Measurements from ENCODE around the gene PDIK1L. TPM values are rescaled to one million over a fixed set of nuclear protein-coding genes. Genes with fewer than 3 reads are reported as not detected.

PDIK1L gene
- total RNA-seq, 2 experiments from 2014 or later: 12.9 to 17.2 TPM

DNA sequence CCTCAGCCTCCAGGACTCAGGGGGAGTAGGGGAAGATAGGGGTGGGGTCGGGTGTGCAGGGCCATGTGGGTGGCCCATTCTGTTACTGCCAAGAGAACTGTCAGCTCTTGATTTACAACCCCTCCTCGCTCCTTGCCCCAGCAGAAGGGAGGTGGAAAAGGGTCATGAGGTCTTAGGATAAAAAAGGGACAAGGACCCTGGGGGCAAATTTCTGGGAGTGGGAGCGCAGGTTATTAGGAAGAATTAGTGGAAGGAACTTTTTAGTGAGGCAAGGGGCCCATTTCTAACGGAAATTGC, 48.1 kb downstream of the PDIK1L start:
- DNase-seq (ENCODE audit: low spot score): no peak
- no peak overlapping the region for H3K27ac ChIP-seq (ENCODE audit: low read depth, low read length, poor library complexity, severe bottlenecking)
- CTCF ChIA-PET (ENCODE audit: unreplicated experiment): no interaction called here
- no peak overlapping the region for H3K4me2 ChIP-seq (ENCODE audit: low read length)
- H3K9me3 ChIP-seq (ENCODE audit: low read length): no peaks in the 10 kb centered on the region
- H4K20me1 ChIP-seq (ENCODE audit: insufficient read depth, low read length): no peaks in the 10 kb centered on the region
- H3K4me1 ChIP-seq (ENCODE audit: insufficient read depth, low read length, poor library complexity, severe bottlenecking): peaks cover 11% of the 10 kb centered on the region
- H3K4me3 ChIP-seq (ENCODE audit: low read depth, low read length, poor library complexity, severe bottlenecking): no peak overlapping the region
- no peak overlapping the region for H2AFZ ChIP-seq (ENCODE audit: low read length)
- POLR2A ChIA-PET: no interaction called here
- no TSS peak for BruUV-seq (replicated peaks)
- TF ChIP-seq, protein P1, sequence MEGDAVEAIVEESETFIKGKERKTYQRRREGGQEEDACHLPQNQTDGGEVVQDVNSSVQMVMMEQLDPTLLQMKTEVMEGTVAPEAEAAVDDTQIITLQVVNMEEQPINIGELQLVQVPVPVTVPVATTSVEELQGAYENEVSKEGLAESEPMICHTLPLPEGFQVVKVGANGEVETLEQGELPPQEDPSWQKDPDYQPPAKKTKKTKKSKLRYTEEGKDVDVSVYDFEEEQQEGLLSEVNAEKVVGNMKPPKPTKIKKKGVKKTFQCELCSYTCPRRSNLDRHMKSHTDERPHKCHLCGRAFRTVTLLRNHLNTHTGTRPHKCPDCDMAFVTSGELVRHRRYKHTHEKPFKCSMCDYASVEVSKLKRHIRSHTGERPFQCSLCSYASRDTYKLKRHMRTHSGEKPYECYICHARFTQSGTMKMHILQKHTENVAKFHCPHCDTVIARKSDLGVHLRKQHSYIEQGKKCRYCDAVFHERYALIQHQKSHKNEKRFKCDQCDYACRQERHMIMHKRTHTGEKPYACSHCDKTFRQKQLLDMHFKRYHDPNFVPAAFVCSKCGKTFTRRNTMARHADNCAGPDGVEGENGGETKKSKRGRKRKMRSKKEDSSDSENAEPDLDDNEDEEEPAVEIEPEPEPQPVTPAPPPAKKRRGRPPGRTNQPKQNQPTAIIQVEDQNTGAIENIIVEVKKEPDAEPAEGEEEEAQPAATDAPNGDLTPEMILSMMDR (conservative IDR thresholded peaks at IDR 0.05; ENCODE audit: low read length): no peak
- no peak for TF ChIP-seq EZH2phosphoT487 (IDR thresholded peaks at IDR 0.05; ENCODE audit: borderline replicate concordance, low read depth, low read length)
- H3K9me2 ChIP-seq (ENCODE audit: insufficient read depth, low read length): no peaks in the 10 kb centered on the region
- no peaks in the 10 kb centered on the region for H3K79me2 ChIP-seq (ENCODE audit: insufficient read depth, low read depth, low read length)
- intact Hi-C loops (cut with micrococcal nuclease; ENCODE audit: unreplicated experiment): no loop called here
- H3K36me3 ChIP-seq (ENCODE audit: insufficient read depth, low read length): no peaks in the 10 kb centered on the region

DNA sequence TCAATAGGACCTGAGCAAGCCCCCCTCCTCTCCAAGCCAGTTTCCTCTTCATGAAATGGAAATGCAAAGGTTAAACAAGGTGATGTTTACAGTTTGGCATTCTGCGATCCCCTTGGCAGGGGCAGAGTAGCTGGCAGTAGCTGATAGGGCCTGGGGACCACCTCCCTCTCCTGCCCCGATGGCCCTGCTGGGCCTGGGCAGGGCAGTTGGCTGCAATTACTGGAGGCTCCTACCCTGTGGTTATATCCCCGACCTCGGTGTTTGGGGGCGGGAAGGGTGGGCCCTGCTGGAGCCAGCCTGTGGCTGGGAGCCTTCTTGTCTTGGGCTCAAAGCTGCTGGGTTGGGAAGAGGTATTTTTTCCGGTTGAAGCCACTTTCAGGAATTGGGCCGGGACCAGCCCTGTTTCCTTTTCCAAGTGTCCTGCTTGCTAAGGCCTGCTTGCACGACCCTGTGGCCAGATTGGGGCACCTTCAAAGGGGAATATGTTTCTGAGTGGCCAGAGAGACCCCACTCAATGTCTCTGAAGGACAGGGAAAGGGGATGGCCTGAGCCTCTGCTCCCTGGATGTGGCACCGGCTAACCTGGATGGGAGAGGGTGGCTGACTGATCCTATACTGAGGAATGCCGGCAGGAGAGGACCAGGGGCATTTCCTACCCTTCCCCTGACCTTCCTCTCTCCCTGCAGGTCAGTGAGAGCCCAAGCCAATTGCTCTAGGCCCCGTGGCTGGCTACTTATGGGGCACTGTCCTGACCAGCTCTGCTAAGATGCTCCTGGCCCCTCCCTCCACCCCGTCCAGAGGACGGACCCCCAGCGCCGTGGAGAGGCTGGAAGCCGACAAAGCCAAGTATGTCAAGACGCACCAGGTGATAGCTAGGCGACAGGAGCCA, 49.1 kb downstream of the PDIK1L start:
- Histone ChIP-seq H3K9me3 (ENCODE audit: low read length) (no peaks in the 10 kb centered on the region), H3K4me2 (ENCODE audit: low read length) (no peak overlapping the region), H3K9me2 (ENCODE audit: insufficient read depth, low read length) (no peaks in the 10 kb centered on the region), H3K4me1 (ENCODE audit: insufficient read depth, low read length, poor library complexity, severe bottlenecking) (peaks cover 11% of the 10 kb centered on the region), H3K4me3 (ENCODE audit: low read depth, low read length, poor library complexity, severe bottlenecking) (no peak overlapping the region), H4K20me1 (ENCODE audit: insufficient read depth, low read length) (no peaks in the 10 kb centered on the region), H3K27ac (ENCODE audit: low read depth, low read length, poor library complexity, severe bottlenecking) (no peak overlapping the region), H3K36me3 (ENCODE audit: insufficient read depth, low read length) (no peaks in the 10 kb centered on the region), H2AFZ (ENCODE audit: low read length) (no peak overlapping the region), H3K79me2 (ENCODE audit: insufficient read depth, low read depth, low read length) (no peaks in the 10 kb centered on the region)
- POLR2A ChIA-PET: no interaction called here
- BruUV-seq (replicated peaks): no TSS peak
- TF ChIP-seq, protein P1 (conservative IDR thresholded peaks at IDR 0.05; ENCODE audit: low read length): no peak
- no peak for TF ChIP-seq EZH2phosphoT487 (IDR thresholded peaks at IDR 0.05; ENCODE audit: borderline replicate concordance, low read depth, low read length)
- intact Hi-C loops (cut with micrococcal nuclease; ENCODE audit: unreplicated experiment): no loop called here
- CTCF ChIA-PET (ENCODE audit: unreplicated experiment): no interaction called here
- DNase-seq (ENCODE audit: low spot score): no peak

DNA sequence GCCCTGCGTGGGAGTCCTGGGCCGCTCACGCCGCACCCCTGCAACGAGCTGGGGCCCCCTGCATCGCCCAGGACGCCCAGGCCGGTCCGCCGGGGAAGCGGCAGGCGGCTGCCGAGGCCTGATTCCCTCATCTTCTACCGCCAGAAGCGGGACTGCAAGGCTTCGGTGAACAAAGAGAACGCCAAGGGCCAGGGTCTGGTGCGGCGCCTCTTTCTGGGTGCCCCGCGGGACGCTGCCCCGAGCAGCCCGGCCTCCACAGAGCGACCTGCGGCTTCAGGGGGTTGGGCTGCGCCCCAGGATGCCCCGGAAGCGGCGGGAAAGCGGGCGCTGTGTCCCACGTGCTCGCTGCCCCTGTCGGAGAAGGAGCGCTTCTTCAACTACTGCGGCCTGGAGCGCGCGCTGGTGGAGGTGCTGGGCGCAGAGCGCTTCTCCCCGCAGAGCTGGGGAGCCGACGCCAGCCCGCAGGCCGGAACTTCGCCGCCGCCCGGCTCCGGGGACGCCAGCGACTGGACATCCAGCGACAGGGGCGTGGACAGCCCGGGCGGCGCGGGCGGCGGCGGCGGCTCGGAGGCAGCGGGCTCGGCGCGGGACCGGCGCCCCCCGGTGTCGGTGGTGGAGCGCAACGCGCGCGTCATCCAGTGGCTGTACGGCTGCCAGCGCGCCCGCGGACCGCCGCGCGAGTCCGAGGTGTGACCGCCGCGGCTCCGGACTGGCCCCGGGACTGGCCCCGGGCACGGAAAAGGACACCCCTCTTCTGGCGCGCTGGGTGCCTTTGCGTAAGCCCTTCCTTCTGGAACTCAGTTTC, 50.0 kb downstream of the PDIK1L start:
- no peak overlapping the region for H2AFZ ChIP-seq (ENCODE audit: low read length)
- no peak for TF ChIP-seq EZH2phosphoT487 (IDR thresholded peaks at IDR 0.05; ENCODE audit: borderline replicate concordance, low read depth, low read length)
- TF ChIP-seq, protein P1 (conservative IDR thresholded peaks at IDR 0.05; ENCODE audit: low read length): peak; percentile 48
- H3K4me3 ChIP-seq (ENCODE audit: low read depth, low read length, poor library complexity, severe bottlenecking): no peak overlapping the region
- intact Hi-C loops (cut with micrococcal nuclease; ENCODE audit: unreplicated experiment): no loop called here
- H3K27ac ChIP-seq (ENCODE audit: low read depth, low read length, poor library complexity, severe bottlenecking): no peak overlapping the region
- DNase-seq (ENCODE audit: low spot score): no peak
- no peaks in the 10 kb centered on the region for H3K79me2 ChIP-seq (ENCODE audit: insufficient read depth, low read depth, low read length)
- no peaks in the 10 kb centered on the region for H3K9me3 ChIP-seq (ENCODE audit: low read length)
- H3K9me2 ChIP-seq (ENCODE audit: insufficient read depth, low read length): no peaks in the 10 kb centered on the region
- ChIA-PET CTCF (ENCODE audit: unreplicated experiment) (no interaction called here), POLR2A (no interaction called here)
- peaks cover 3% of the 10 kb centered on the region for H3K4me1 ChIP-seq (ENCODE audit: insufficient read depth, low read length, poor library complexity, severe bottlenecking)
- no TSS peak for BruUV-seq (replicated peaks)
- no peaks in the 10 kb centered on the region for H4K20me1 ChIP-seq (ENCODE audit: insufficient read depth, low read length)
- H3K4me2 ChIP-seq (ENCODE audit: low read length): no peak overlapping the region
- H3K36me3 ChIP-seq (ENCODE audit: insufficient read depth, low read length): no peaks in the 10 kb centered on the region

Data from OCI-LY7 (cell line).